Esophagus muscularis mucosa (tissue), 4 donors: ENCODE measurements around the gene HCAR1. TPM values are rescaled to one million over a fixed set of nuclear protein-coding genes. Genes with fewer than 3 reads are reported as not detected.
"Not testable (repeated sequence)": the region's sequence is repeated elsewhere in the genome, so short reads cannot be mapped to it uniquely, and the experiment has no call there.

Experiments used
- DNase-seq: peaks from one replicate; pipeline ENCODE4 v3.0.0-alpha.2; 2017; ENCODE audit errors: extremely low spot score
- H3K27ac ChIP-seq, 4 donors: fragments of 200-600 bp; sonication (generic); replicated peaks in 1 of 4; 1 replicate in 3 of 4; 2 replicates in 1 of 4; pipeline ENCODE4 v1.5.1; 2016 to 2019; ENCODE audit warnings: mild to moderate bottlenecking in 1 of 4
- H3K27me3 ChIP-seq, 4 donors: fragments of 200-600 bp; sonication (generic); one replicate each; pipeline versions ENCODE4 v1.5.1 to v1.6.0; 2016 to 2019
- H3K36me3 ChIP-seq, 4 donors: fragments of 200-600 bp; sonication (generic); one replicate each; pipeline ENCODE4 v1.5.1; 2016 to 2019
- H3K4me1 ChIP-seq, 4 donors: fragments of 200-600 bp; sonication (generic); one replicate each; pipeline ENCODE4 v1.5.1; 2016 to 2019
- H3K4me3 ChIP-seq, 4 donors: fragments of 200-600 bp; sonication (generic); 1 replicate in 2 of 4; 2 replicates in 2 of 4; pipeline ENCODE4 v1.5.1; 2016 to 2019; ENCODE audit warnings: mild to moderate bottlenecking in 4 of 4, moderate library complexity in 1 of 4
- H3K9me3 ChIP-seq, 4 donors: fragments of 200-600 bp; sonication (generic); 1 replicate in 3 of 4; 2 replicates in 1 of 4; pipeline ENCODE4 v1.5.1; 2016 to 2019
- EP300 ChIP-seq: sonication (generic); formaldehyde crosslinking; IDR thresholded peaks from one replicate; pipeline ENCODE4 v1.6.1; 2017; ENCODE audit warnings: antibody characterized with exemption
- POLR2A ChIP-seq: fragments of 450-650 bp; IDR thresholded peaks from one replicate; pipeline ENCODE4 v1.6.1; 2017; ENCODE audit warnings: antibody characterized with exemption, moderate library complexity, mild to moderate bottlenecking, low read depth
- POLR2AphosphoS5 ChIP-seq, 2 donors: sonication (generic); formaldehyde crosslinking; IDR thresholded peaks; one replicate each; pipeline ENCODE4 v1.6.1; 2017; ENCODE audit warnings: antibody characterized with exemption in 2 of 2
- WGBS: methylation state at CpG from one replicate; pipeline ENCODE4 v1.1.5; 2018; 5-methylcytosine and 5-hydroxymethylcytosine counted together
- intact Hi-C: fragments of 100-400 bp; cut with DNase I; formaldehyde crosslinking; loops from one replicate; pipeline ENCODE4 v1.15.1; 2023
- total RNA-seq, 4 donors: library from RNA; depleted of rRNA; stranded (reverse); fragments of >200 nt; gene quantifications; one replicate each; pipeline versions ENCODE4 v1.1.0 to v1.2.1, GENCODE V29; 2016
- TF ChIP-seq, protein P1 (sequence below), 3 experiments: fragments of 200-600 bp in 2 of 3; fragments of 450-650 bp in 1 of 3; sonication (generic) in 2 of 3; IDR thresholded peaks; one replicate each; pipeline ENCODE4 v1.5.1; 2017 to 2019; ENCODE audit warnings: antibody characterized with exemption in 3 of 3, mild to moderate bottlenecking in 2 of 3, moderate library complexity in 1 of 3

HCAR1 gene
- total RNA-seq, 4 donors from 2014 or later = 0.13 TPM; not detected in 3

DNA sequence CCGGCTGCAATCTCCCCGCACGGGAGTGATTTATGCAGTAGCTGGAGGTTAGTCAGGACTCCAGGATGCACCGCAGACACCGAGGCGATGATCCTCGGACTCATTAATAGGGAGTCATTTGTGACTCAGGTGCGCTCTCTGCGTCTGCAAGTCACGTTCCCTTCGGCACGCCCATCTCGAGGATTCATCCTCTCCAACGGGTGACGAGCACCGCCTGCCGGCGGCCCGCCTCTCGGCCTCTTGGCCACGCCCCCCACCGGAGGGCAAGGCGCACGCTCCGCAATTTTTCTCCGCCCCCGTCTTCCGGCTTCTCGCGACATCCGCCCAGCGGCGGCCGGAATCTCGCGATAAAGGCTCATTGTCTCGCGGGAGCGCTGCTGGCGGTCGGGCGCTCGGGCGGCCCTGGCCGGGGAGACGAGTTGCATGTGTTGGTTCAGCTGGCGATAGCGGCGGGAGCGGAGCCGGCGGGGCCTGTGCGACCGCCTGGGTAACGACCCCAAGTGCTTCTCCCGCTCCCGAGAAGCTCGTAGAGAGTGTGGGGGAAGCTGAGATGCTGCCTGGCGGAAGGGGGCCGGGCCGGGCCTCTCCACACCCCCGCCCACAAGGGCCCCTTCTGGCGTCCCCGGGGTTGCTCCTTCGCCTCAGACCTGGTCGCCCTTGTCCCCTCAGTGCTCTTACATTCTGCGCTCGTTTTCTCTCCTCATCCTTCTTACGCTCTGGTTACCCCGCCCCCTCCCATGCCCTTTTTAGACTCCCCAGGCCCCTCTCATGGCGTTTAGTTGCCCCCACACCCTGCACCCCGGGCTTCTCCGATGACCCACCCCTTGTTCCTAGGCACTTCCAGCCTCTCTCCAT is 22.0 kb upstream of the HCAR1 start, which contains the start of gene DENR:
Gene DENR, plus strand, starts transcription at position 361 of the 855 bp plus-strand sequence. CDS start 878 bp downstream, outside the sequence.
- Histone ChIP-seq H3K4me1 (peaks cover 15 to 33% (median 28%) of the 10 kb centered on the region in 4 donors), H3K36me3 (peaks cover 0 to 37% (median 28%) of the 10 kb centered on the region in 4 donors), H3K9me3 (no peaks in the 10 kb centered on the region), H3K4me3 (peak within 1 kb of the TSS; percentile 71 to 91 (median 89)), H3K27me3 (no peaks in the 10 kb centered on the region), H3K27ac (peak within 1 kb of the TSS; percentile 78 to 86 (median 84))
- 0% methylated on average over 30 of the region's 73 CpGs for WGBS
- peak; percentile 99 for DNase-seq
- intact Hi-C loops = loop anchor here (10.0 kb wide), 2 partner anchors 118 to 228 kb away; partner anchors contain the start of genes KNTC1 and RSRC2
- TF ChIP-seq POLR2A = peak; percentile 43
- TF ChIP-seq, protein P1, sequence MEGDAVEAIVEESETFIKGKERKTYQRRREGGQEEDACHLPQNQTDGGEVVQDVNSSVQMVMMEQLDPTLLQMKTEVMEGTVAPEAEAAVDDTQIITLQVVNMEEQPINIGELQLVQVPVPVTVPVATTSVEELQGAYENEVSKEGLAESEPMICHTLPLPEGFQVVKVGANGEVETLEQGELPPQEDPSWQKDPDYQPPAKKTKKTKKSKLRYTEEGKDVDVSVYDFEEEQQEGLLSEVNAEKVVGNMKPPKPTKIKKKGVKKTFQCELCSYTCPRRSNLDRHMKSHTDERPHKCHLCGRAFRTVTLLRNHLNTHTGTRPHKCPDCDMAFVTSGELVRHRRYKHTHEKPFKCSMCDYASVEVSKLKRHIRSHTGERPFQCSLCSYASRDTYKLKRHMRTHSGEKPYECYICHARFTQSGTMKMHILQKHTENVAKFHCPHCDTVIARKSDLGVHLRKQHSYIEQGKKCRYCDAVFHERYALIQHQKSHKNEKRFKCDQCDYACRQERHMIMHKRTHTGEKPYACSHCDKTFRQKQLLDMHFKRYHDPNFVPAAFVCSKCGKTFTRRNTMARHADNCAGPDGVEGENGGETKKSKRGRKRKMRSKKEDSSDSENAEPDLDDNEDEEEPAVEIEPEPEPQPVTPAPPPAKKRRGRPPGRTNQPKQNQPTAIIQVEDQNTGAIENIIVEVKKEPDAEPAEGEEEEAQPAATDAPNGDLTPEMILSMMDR (IDR thresholded peaks at IDR 0.05) = peak; percentile 80 to 97 (median 92)
- no peak for TF ChIP-seq EP300
- TF ChIP-seq POLR2AphosphoS5 (IDR thresholded peaks at IDR 0.05) = peak; percentile 94

DNA sequence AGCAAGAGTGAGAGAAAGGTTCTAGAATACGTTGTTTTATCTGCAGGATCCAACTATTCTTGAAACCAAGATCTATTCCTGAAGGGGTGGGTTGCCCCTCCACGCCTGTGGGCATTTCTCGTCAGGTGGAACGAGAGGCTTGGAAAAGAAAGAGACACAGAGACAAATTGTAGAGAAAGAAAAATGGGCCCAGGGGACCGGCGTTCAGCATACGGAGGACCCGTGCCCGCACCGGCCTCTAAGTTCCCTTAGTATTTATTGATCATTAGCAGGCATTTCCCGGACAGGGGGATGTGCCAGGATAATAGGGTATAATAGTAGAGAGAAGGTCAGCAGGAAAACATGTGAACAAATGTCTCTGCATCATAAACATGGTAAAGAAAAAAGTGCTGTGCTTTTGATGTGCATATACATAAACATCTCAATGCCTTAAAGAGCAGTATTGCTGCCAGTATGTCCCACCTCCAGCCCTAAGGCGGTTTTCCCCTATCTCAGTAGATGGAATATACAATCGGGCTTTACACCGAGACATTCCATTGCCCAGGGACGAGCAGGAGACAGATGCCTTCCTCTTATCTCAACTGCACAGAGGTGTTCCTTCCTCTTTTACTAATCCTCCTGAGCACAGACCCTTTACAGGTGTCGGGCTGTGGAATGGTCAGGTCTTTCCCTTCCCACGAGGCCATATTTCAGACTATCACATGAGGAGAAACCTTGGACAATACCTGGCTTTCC is 20.3 kb upstream of the HCAR1 start:
- not testable (repeated sequence) for H3K27me3 ChIP-seq, H3K27ac ChIP-seq, H3K4me3 ChIP-seq, H3K9me3 ChIP-seq, DNase-seq
- peaks cover 15 to 23% (median 21%) of the 10 kb centered on the region in 4 donors for H3K4me1 ChIP-seq
- intact Hi-C loops = loop anchor here (10.0 kb wide), 2 partner anchors 116 to 226 kb away; partner anchors contain the start of genes KNTC1 and RSRC2
- H3K36me3 ChIP-seq = peaks cover 0 to 20% (median 12%) of the 10 kb centered on the region in 4 donors
- WGBS = 81% methylated on average over 17 of the region's 17 CpGs

DNA sequence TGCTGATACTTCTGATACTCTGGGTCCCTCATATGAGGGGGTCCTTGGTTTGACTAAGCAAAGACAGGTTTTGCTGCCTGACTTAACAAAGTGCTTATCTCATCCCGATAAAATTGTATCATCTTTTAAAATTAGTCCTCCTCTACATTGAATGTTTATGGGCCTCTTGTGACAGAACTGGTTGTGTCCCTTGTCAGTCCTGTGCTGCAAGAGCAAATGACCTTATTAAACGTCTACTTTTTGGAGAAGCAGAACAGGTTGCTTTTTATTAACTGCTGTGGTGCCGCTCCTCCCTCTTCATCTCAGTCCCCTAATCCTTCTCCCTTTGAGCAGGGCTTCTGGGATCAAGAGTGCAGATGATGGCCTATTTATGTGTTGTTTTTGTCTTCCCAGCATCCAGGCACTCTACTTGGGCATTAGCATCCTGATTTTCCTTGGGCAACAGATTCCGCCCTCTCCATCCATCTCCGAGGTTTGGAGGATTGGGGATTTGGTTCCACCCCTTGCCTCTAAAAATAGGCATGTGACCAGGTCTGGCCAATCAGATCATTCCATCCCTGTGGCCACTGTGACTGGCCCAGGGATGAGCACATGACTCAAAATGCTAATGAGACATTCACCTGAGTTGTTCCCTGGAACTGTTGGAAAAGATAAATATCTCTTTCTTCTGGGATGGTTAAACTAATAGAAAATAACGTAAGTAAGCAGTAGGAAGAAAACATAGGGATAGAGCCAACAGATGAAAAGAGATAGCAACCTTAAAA is 19.1 kb upstream of the HCAR1 start:
- H3K4me1 ChIP-seq = peaks cover 15 to 23% (median 21%) of the 10 kb centered on the region in 4 donors
- TF ChIP-seq, protein P1 (IDR thresholded peaks at IDR 0.05) = no peak
- no peak for TF ChIP-seq POLR2AphosphoS5 (IDR thresholded peaks at IDR 0.05)
- no peak for TF ChIP-seq POLR2A
- TF ChIP-seq EP300 = no peak
- H3K4me3 ChIP-seq = no peak overlapping the region
- H3K36me3 ChIP-seq = peaks cover 0 to 8% (median 6%) of the 10 kb centered on the region in 4 donors
- 85% methylated on average over 6 of the region's 6 CpGs for WGBS
- no peak overlapping the region for H3K27ac ChIP-seq
- H3K27me3 ChIP-seq = no peaks in the 10 kb centered on the region
- no peaks in the 10 kb centered on the region for H3K9me3 ChIP-seq
- intact Hi-C loops = loop anchor here (10.0 kb wide), 2 partner anchors 115 to 225 kb away; partner anchors contain the start of genes KNTC1 and RSRC2
- DNase-seq = no peak

DNA sequence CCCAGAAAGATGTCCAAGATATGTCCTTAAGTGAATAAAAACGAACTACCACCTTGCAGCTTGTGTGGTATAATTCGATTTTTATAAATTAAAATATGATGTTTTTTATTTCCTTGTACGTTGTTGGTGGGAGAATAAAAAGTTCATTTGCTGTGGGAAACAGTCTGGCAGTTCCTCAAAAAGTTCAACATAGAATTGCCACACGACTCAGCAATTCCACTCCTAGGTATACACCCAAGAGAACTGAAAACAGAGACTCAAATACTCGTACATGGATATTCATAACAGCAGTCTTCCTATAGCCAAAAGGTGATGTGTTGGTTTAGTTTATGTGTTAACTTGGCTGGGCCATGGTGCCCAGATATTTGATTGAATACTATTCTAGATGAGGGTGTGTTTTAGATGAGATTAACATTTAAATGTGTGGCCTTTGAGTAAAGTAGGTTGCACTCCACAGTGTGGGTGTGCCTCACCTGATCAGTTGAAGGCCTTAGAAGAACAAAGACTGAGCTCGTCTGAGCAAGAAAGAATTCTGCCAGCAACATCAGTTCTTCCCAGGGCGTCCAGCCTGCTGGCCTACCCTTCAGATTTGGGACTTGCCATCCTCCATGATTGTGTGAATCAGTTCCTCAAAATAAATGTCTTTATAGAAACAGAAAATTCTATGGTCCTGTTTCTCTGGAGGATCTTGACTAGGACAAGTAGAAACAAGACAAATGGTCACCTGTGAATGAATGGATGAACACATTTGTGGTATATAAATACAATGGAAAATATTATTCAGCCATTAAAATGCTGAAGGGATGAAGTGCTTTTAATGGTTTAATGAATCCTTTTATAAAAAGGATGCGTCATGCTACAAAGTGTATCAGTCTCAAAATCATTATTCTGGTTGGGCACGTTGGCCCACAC is 16.8 kb upstream of the HCAR1 start:
- Histone ChIP-seq H3K4me1 (peaks cover 5 to 8% (median 6%) of the 10 kb centered on the region in 4 donors), H3K27me3 (no peaks in the 10 kb centered on the region), H3K27ac (no peak overlapping the region), H3K4me3 (no peak overlapping the region), H3K36me3 (no peaks in the 10 kb centered on the region), H3K9me3 (no peaks in the 10 kb centered on the region)
- DNase-seq = no peak
- TF ChIP-seq POLR2AphosphoS5 (IDR thresholded peaks at IDR 0.05) (no peak), POLR2A (no peak)
- intact Hi-C loops = no loop called here
- 80% methylated on average over 9 of the region's 9 CpGs for WGBS
